CD8-positive, alpha-beta memory T cell (primary cell): ENCODE measurements around the gene RPS6KA2. TPM values are rescaled to one million over a fixed set of nuclear protein-coding genes. Genes with fewer than 3 reads are reported as not detected.
A peak's percentile ranks its signal among the peaks of the same experiment; 100 is the strongest.

Experiments used
- CTCF ChIA-PET: fragments of 350-600 bp; sonication (Branson Sonifier 250); formaldehyde crosslinking; loops from one replicate; lab custom pipeline; 2021; ENCODE audit warnings: antibody characterized with exemption; lab: Charles Lee
- POLR2A ChIA-PET: fragments of 350-600 bp; sonication (Branson Sonifier 250); formaldehyde crosslinking; loops from one replicate; lab custom pipeline; 2021; ENCODE audit warnings: antibody characterized with exemption; lab: Charles Lee
- DNase-seq, 5 donors: peaks; one replicate each; pipeline versions ENCODE4 v3.0.0 to v3.0.0-alpha.2; 2020 to 2022; ENCODE audit warnings: mixed read lengths in 1 of 5
- H3K27ac ChIP-seq: one replicate; pipeline ENCODE4 v1.7.0; 2013; ENCODE audit warnings: low read depth, mild to moderate bottlenecking, low read length, moderate library complexity
- H3K27me3 ChIP-seq: 2 replicates; pipeline ENCODE4 v1.7.0; 2013; ENCODE audit warnings: low read length, mild to moderate bottlenecking; ENCODE audit not compliant: insufficient read depth, poor library complexity, severe bottlenecking
- H3K36me3 ChIP-seq: 2 replicates; pipeline ENCODE4 v1.7.0; 2013; ENCODE audit warnings: mild to moderate bottlenecking, low read length, moderate library complexity; ENCODE audit not compliant: insufficient read depth
- H3K4me1 ChIP-seq: 2 replicates; pipeline ENCODE4 v1.7.0; 2013; ENCODE audit warnings: mild to moderate bottlenecking, low read length, moderate library complexity; ENCODE audit not compliant: insufficient read depth
- H3K4me3 ChIP-seq: 2 replicates; pipeline ENCODE4 v1.7.0; 2013; ENCODE audit warnings: mild to moderate bottlenecking, low read length
- H3K9me3 ChIP-seq: 2 replicates; pipeline ENCODE4 v1.7.0; 2013; ENCODE audit warnings: mild to moderate bottlenecking, low read length
- H3K27ac Mint-ChIP-seq, 8 donors: one replicate each; pipeline ENCODE4 v1.8.0; 2020 to 2021; ENCODE audit warnings: mixed read lengths in 8 of 8, mild to moderate bottlenecking in 6 of 8, inconsistent platforms in 3 of 8, moderate library complexity in 3 of 8
- H3K27me3 Mint-ChIP-seq, 2 donors: one replicate each; pipeline ENCODE4 v1.8.0; 2020 to 2021; ENCODE audit warnings: mixed read lengths in 2 of 2, mild to moderate bottlenecking in 1 of 2, moderate library complexity in 1 of 2
- H3K36me3 Mint-ChIP-seq, 3 donors: one replicate each; pipeline ENCODE4 v1.8.0; 2020 to 2021; ENCODE audit warnings: mixed read lengths in 3 of 3, inconsistent platforms in 1 of 3, mild to moderate bottlenecking in 1 of 3
- H3K4me1 Mint-ChIP-seq, 3 donors: one replicate each; pipeline ENCODE4 v1.8.0; 2020 to 2021; ENCODE audit warnings: mixed read lengths in 3 of 3, inconsistent platforms in 1 of 3, mild to moderate bottlenecking in 1 of 3
- H3K4me3 Mint-ChIP-seq, 7 donors: one replicate each; pipeline ENCODE4 v1.8.0; 2020 to 2021; ENCODE audit warnings: mixed read lengths in 7 of 7, mild to moderate bottlenecking in 6 of 7, moderate library complexity in 4 of 7, inconsistent platforms in 2 of 7
- H3K9me3 Mint-ChIP-seq, 5 donors: one replicate each; pipeline ENCODE4 v1.8.0; 2020 to 2022; ENCODE audit warnings: mixed read lengths in 5 of 5, mild to moderate bottlenecking in 3 of 5, moderate library complexity in 2 of 5, inconsistent platforms in 1 of 5
- polyA plus RNA-seq: library from polyadenylated mRNA; unstranded; fragments of 300-500 nt; fragmentation: Illumina TruSeq; gene quantifications from one replicate; pipeline ENCODE4 v1.2.3, GENCODE V29; 2021
- total RNA-seq, 2 experiments: library from RNA; stranded (reverse); gene quantifications; one replicate each; pipeline ENCODE4 v1.2.3, GENCODE V29; 2021

The RPS6KA2 gene
- total and polyA plus RNA-seq, 3 experiments from 2014 or later: 3.6 to 4.7 (median 4.6) TPM

DNA sequence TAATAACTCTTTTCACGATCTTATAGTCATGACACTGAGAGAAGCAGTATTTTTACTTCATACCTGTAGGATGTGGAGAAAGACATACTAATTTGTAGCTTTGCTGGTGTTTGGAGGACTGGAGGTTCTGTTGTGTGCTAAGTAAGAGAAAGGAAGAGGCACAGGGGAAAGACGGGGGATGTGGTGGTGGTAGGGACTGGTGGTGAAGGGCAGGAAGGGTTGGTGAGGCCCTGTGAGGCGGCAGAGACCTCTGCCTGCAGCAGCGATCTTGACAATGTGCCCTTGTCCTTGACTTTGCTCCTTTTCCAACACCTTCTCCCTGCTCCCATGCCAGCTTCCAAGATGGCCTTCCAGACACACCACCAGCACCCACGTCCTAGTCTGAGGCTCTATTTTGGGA, 211.7 kb downstream of the RPS6KA2 start:
- CTCF ChIA-PET: interaction anchor here (0.6 to 3.0 kb wide), 4 partner anchors 9 to 102 kb away, joined by 3 to 24 read pairs (median 3); no protein-coding TSS in a partner anchor
- H3K36me3 ChIP-seq: no peaks in the 10 kb centered on the region

GRCh38 chr6:166413491-166413951, 213.5 kb downstream of the RPS6KA2 start:
- H3K27me3 Mint-ChIP-seq: peaks cover 0 to 7% of the 10 kb centered on the region in 2 donors
- Histone ChIP-seq H3K9me3 (no peaks in the 10 kb centered on the region), H3K36me3 (no peaks in the 10 kb centered on the region), H3K27ac (no peak overlapping the region), H3K27me3 (no peaks in the 10 kb centered on the region), H3K4me3 (no peak overlapping the region), H3K4me1 (peaks cover 82% of the 10 kb centered on the region)
- POLR2A ChIA-PET: interaction anchor here (1.6 kb wide), 1 partner anchor 76 kb away, joined by 4 read pairs; no protein-coding TSS in a partner anchor
- H3K9me3 Mint-ChIP-seq: peaks cover 0 to 2% (median 0%) of the 10 kb centered on the region in 5 donors
- DNase-seq: peak in 3 of 5 donors; percentile 42 to 66 (median 44)
- peak overlapping the region; percentile 81 to 98 (median 86) for H3K27ac Mint-ChIP-seq
- peak overlapping the region; percentile 23 to 82 (median 67) for H3K4me3 Mint-ChIP-seq
- H3K36me3 Mint-ChIP-seq: peaks cover 0 to 7% (median 3%) of the 10 kb centered on the region in 3 donors
- CTCF ChIA-PET: interaction anchor here (1.2 to 3.0 kb wide), 3 partner anchors 9 to 32 kb away, joined by 3 to 24 read pairs (median 3); no protein-coding TSS in a partner anchor
- H3K4me1 Mint-ChIP-seq: peaks cover 87 to 99% (median 96%) of the 10 kb centered on the region in 3 donors

More for the DNA sequence above, 211.7 kb downstream of the RPS6KA2 start:
- peak in 4 of 5 donors; percentile 23 to 68 (median 56) for DNase-seq
- Mint-ChIP-seq H3K36me3 (peaks cover 0 to 7% (median 4%) of the 10 kb centered on the region in 3 donors), H3K4me3 (peak overlapping the region; percentile 28 to 82 (median 68)), H3K27ac (peak overlapping the region; percentile 95 to 100 (median 98)), H3K27me3 (peaks cover 0 to 7% of the 10 kb centered on the region in 2 donors), H3K9me3 (peaks cover 0 to 2% (median 0%) of the 10 kb centered on the region in 5 donors), H3K4me1 (peaks cover 93 to 99% (median 96%) of the 10 kb centered on the region in 3 donors)
- H3K27me3 ChIP-seq: no peaks in the 10 kb centered on the region
- peak overlapping the region; percentile 6 for H3K4me3 ChIP-seq
- no peak overlapping the region for H3K27ac ChIP-seq
- H3K4me1 ChIP-seq: peaks cover 99% of the 10 kb centered on the region
- H3K9me3 ChIP-seq: no peaks in the 10 kb centered on the region
- POLR2A ChIA-PET: interaction anchor here (1.6 kb wide), 1 partner anchor 74 kb away, joined by 4 read pairs; no protein-coding TSS in a partner anchor

DNA sequence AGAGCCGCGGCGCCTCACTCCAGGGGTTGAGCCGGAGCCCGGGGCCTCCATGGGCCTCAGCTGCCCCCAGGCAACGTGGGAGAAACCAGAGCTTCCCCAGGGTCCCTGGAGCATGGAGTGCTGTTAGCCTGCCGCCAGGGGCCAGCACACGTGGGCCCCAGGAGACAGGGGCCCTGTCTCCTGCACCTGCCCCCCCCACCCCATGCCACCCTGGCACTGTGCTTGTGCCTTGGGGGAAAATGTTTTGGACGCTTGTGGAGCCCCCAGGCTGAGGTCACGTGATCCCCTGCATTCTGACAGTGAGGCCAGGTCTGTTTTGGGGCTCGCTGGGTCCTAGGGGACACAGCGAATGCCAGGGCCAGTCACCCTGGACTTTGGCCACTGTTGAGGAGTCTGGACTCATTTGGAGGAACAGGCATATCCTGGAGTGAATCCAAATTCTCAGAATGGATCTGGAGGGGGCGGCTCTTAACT, 214.1 kb downstream of the RPS6KA2 start:
- no peak for DNase-seq
- peak overlapping the region; percentile 23 to 82 (median 67) for H3K4me3 Mint-ChIP-seq
- H3K9me3 ChIP-seq: no peaks in the 10 kb centered on the region
- H3K36me3 ChIP-seq: no peaks in the 10 kb centered on the region
- H3K4me1 Mint-ChIP-seq: peaks cover 83 to 98% (median 91%) of the 10 kb centered on the region in 3 donors
- no peak overlapping the region for H3K4me3 ChIP-seq
- H3K4me1 ChIP-seq: peaks cover 76% of the 10 kb centered on the region
- peak overlapping the region; percentile 81 to 98 (median 86) for H3K27ac Mint-ChIP-seq
- no peak overlapping the region for H3K27ac ChIP-seq
- ChIA-PET CTCF (interaction anchor here (1.2 to 3.0 kb wide), 3 partner anchors 8 to 31 kb away, joined by 3 to 24 read pairs (median 3); no protein-coding TSS in a partner anchor), POLR2A (no interaction called here)
- no peaks in the 10 kb centered on the region for H3K27me3 ChIP-seq
- H3K36me3 Mint-ChIP-seq: peaks cover 0 to 7% (median 3%) of the 10 kb centered on the region in 3 donors
- peaks cover 0 to 2% (median 0%) of the 10 kb centered on the region in 5 donors for H3K9me3 Mint-ChIP-seq
- peaks cover 0 to 7% of the 10 kb centered on the region in 2 donors for H3K27me3 Mint-ChIP-seq

- Histone ChIP-seq H3K9me3 (no peaks in the 10 kb centered on the region), H3K4me1 (peaks cover 70% of the 10 kb centered on the region), H3K4me3 (peak overlapping the region; percentile 60), H3K27ac (no peak overlapping the region), H3K36me3 (no peaks in the 10 kb centered on the region), H3K27me3 (no peaks in the 10 kb centered on the region)
- DNase-seq: peak in 1 of 5 donors; percentile 48
- Mint-ChIP-seq H3K36me3 (peaks cover 0 to 7% (median 3%) of the 10 kb centered on the region in 3 donors), H3K9me3 (peaks cover 0 to 2% (median 0%) of the 10 kb centered on the region in 5 donors), H3K4me3 (peak overlapping the region; percentile 39 to 91 (median 88)), H3K27ac (peak overlapping the region; percentile 82 to 98 (median 94)), H3K27me3 (peaks cover 0 to 6% of the 10 kb centered on the region in 2 donors), H3K4me1 (peaks cover 77 to 92% (median 84%) of the 10 kb centered on the region in 3 donors)
- ChIA-PET POLR2A (interaction anchor here (1.0 kb wide), 1 partner anchor 23 kb away, joined by 3 read pairs; no protein-coding TSS in a partner anchor), CTCF (interaction anchor here (1.0 to 3.8 kb wide), 6 partner anchors 9 to 76 kb away, joined by 3 to 36 read pairs (median 6); no protein-coding TSS in a partner anchor)
Observed at GRCh38 chr6:166412156-166412910, 214.7 kb downstream of the RPS6KA2 start.

- H3K27me3 ChIP-seq: no peaks in the 10 kb centered on the region
- H3K27ac ChIP-seq: no peak overlapping the region
- no peaks in the 10 kb centered on the region for H3K36me3 ChIP-seq
- H3K9me3 ChIP-seq: no peaks in the 10 kb centered on the region
- Mint-ChIP-seq H3K4me1 (peaks cover 71 to 86% (median 79%) of the 10 kb centered on the region in 3 donors), H3K27ac (peak overlapping the region; percentile 82 to 98 (median 93)), H3K27me3 (peaks cover 0 to 4% of the 10 kb centered on the region in 2 donors), H3K4me3 (peak overlapping the region; percentile 39 to 91 (median 88)), H3K9me3 (peaks cover 0 to 1% (median 0%) of the 10 kb centered on the region in 5 donors), H3K36me3 (peaks cover 0 to 3% (median under 1%) of the 10 kb centered on the region in 3 donors)
- peaks cover 64% of the 10 kb centered on the region for H3K4me1 ChIP-seq
- POLR2A ChIA-PET: interaction anchor here (0.6 to 1.0 kb wide), 2 partner anchors 16 to 24 kb away, joined by 3 read pairs; no protein-coding TSS in a partner anchor
- H3K4me3 ChIP-seq: peak overlapping the region; percentile 60
- CTCF ChIA-PET: interaction anchor here (1.0 to 3.8 kb wide), 8 partner anchors 9 to 211 kb away, joined by 3 to 36 read pairs (median 4); no protein-coding TSS in a partner anchor
- peak in 4 of 5 donors; percentile 24 to 67 (median 58) for DNase-seq
Observed at GRCh38 chr6:166411721-166412151, 215.3 kb downstream of the RPS6KA2 start.

GRCh38 chr6:166411271-166411670, 215.8 kb downstream of the RPS6KA2 start:
- POLR2A ChIA-PET: interaction anchor here (0.6 to 1.0 kb wide), 2 partner anchors 16 to 24 kb away, joined by 3 read pairs; no protein-coding TSS in a partner anchor
- H3K9me3 ChIP-seq: no peaks in the 10 kb centered on the region
- Mint-ChIP-seq H3K4me1 (peaks cover 66 to 81% (median 74%) of the 10 kb centered on the region in 3 donors), H3K27ac (peak overlapping the region; percentile 82 to 98 (median 93)), H3K4me3 (peak overlapping the region; percentile 39 to 91 (median 88)), H3K36me3 (no peaks in the 10 kb centered on the region), H3K27me3 (peaks cover 0 to 3% of the 10 kb centered on the region in 2 donors), H3K9me3 (no peaks in the 10 kb centered on the region)
- DNase-seq: peak in 1 of 5 donors; percentile 50
- CTCF ChIA-PET: interaction anchor here (1.0 to 3.8 kb wide), 8 partner anchors 8 to 212 kb away, joined by 3 to 36 read pairs (median 4); no protein-coding TSS in a partner anchor
- H3K27ac ChIP-seq: no peak overlapping the region
- peak overlapping the region; percentile 60 for H3K4me3 ChIP-seq
- H3K4me1 ChIP-seq: peaks cover 59% of the 10 kb centered on the region
- H3K27me3 ChIP-seq: no peaks in the 10 kb centered on the region
- no peaks in the 10 kb centered on the region for H3K36me3 ChIP-seq

DNA sequence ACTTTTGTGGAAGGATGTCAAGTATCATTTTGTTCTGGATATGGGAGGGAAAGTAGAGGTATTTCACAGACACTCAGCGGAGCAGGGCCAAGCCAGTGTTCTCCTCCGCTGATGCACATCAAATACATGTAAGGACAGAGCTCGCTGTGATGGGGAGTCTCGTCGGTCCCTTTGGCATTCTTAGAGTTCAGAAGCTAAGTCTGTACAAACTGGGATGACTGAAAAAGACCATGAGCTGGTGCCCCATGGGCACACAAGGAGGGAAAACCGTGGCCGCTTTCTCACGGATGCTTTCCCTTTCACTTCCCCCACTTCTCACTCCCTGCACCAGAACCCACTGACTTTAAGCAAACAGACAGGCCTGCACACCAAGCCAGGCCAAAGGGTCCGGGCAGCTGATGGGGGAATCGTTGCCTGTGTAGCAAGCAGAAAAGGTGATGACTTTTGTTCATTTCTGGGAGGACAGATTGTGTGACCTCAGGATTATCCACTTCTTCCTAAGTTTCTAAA, 216.6 kb downstream of the RPS6KA2 start:
- Mint-ChIP-seq H3K36me3 (no peaks in the 10 kb centered on the region), H3K9me3 (no peaks in the 10 kb centered on the region), H3K27me3 (peaks cover 0 to 3% of the 10 kb centered on the region in 2 donors), H3K4me1 (peaks cover 60 to 73% (median 66%) of the 10 kb centered on the region in 3 donors), H3K27ac (peak overlapping the region in 7 of 8 donors; percentile 63 to 95 (median 82)), H3K4me3 (peak overlapping the region; percentile 22 to 90 (median 66))
- Histone ChIP-seq H3K27ac (no peak overlapping the region), H3K27me3 (no peaks in the 10 kb centered on the region), H3K9me3 (no peaks in the 10 kb centered on the region), H3K36me3 (no peaks in the 10 kb centered on the region), H3K4me1 (peaks cover 51% of the 10 kb centered on the region), H3K4me3 (no peak overlapping the region)
- DNase-seq: peak in 1 of 5 donors; percentile 35
- POLR2A ChIA-PET: no interaction called here
- CTCF ChIA-PET: interaction anchor here (1.0 to 3.8 kb wide), 7 partner anchors 10 to 213 kb away, joined by 3 to 36 read pairs (median 4); no protein-coding TSS in a partner anchor
